ENCODE measurements around the gene SDSL. TPM values are rescaled to one million over a fixed set of nuclear protein-coding genes. Genes with fewer than 3 reads are reported as not detected.

SDSL gene
- total RNA-seq, 2 experiments from 2014 or later = not detected

DNA sequence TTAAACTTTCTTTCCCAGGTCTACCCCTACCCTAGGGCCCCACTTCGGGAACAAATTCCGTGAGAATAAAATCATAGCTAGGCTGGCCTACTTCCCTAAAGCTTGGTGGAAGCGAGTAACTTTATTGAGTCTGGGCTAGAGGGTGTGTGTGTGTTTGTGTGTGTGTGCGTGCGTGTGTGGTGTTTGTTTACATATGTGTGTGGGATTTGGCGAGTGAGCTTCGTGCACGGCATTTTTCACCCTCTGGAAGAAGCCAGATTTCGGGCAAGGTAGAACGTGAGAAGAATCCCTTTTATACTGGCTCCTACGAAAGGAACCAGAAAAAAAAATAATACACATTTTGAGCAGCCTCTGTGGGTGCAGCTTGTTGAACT, 57.0 kb downstream of the SDSL start:
- Histone ChIP-seq H3K4me1 (ENCODE audit: insufficient read depth, low read length, poor library complexity, severe bottlenecking) (no peaks in the 10 kb centered on the region), H3K36me3 (ENCODE audit: insufficient read depth, low read length) (no peaks in the 10 kb centered on the region), H3K27ac (ENCODE audit: low read depth, low read length, poor library complexity, severe bottlenecking) (no peak overlapping the region), H3K9me3 (ENCODE audit: low read length) (no peaks in the 10 kb centered on the region), H3K4me3 (ENCODE audit: low read depth, low read length, poor library complexity, severe bottlenecking) (no peak overlapping the region), H3K79me2 (ENCODE audit: insufficient read depth, low read depth, low read length) (no peaks in the 10 kb centered on the region), H3K4me2 (ENCODE audit: low read length) (no peak overlapping the region), H4K20me1 (ENCODE audit: insufficient read depth, low read length) (no peaks in the 10 kb centered on the region; the same call in 1 of the 2 replicates), H2AFZ (ENCODE audit: low read length) (no peak overlapping the region), H3K9me2 (ENCODE audit: insufficient read depth, low read length) (no peaks in the 10 kb centered on the region)
- POLR2A ChIA-PET = no interaction called here
- no TSS peak for BruUV-seq (replicated peaks)
- DNase-seq (ENCODE audit: low spot score) = no peak
- no peak for TF ChIP-seq EZH2phosphoT487 (IDR thresholded peaks at IDR 0.05; ENCODE audit: borderline replicate concordance, low read depth, low read length)
- no peak for TF ChIP-seq CTCF (conservative IDR thresholded peaks at IDR 0.05; ENCODE audit: low read length)
- intact Hi-C loops (cut with micrococcal nuclease; ENCODE audit: unreplicated experiment) = no loop called here
- CTCF ChIA-PET (ENCODE audit: unreplicated experiment) = no interaction called here

GRCh38 chr12:113479590-113480335, 57.6 kb downstream of the SDSL start:
- Histone ChIP-seq H3K9me3 (ENCODE audit: low read length) (no peaks in the 10 kb centered on the region), H3K4me3 (ENCODE audit: low read depth, low read length, poor library complexity, severe bottlenecking) (no peak overlapping the region), H3K27ac (ENCODE audit: low read depth, low read length, poor library complexity, severe bottlenecking) (no peak overlapping the region), H2AFZ (ENCODE audit: low read length) (no peak overlapping the region), H3K36me3 (ENCODE audit: insufficient read depth, low read length) (no peaks in the 10 kb centered on the region), H3K4me1 (ENCODE audit: insufficient read depth, low read length, poor library complexity, severe bottlenecking) (no peaks in the 10 kb centered on the region), H4K20me1 (ENCODE audit: insufficient read depth, low read length) (no peaks in the 10 kb centered on the region; the same call in 1 of the 2 replicates), H3K4me2 (ENCODE audit: low read length) (no peak overlapping the region), H3K79me2 (ENCODE audit: insufficient read depth, low read depth, low read length) (no peaks in the 10 kb centered on the region), H3K9me2 (ENCODE audit: insufficient read depth, low read length) (no peaks in the 10 kb centered on the region)
- DNase-seq (ENCODE audit: low spot score) = no peak
- TF ChIP-seq EZH2phosphoT487 (IDR thresholded peaks at IDR 0.05; ENCODE audit: borderline replicate concordance, low read depth, low read length) (no peak), CTCF (conservative IDR thresholded peaks at IDR 0.05; ENCODE audit: low read length) (no peak)
- CTCF ChIA-PET (ENCODE audit: unreplicated experiment) = no interaction called here
- POLR2A ChIA-PET = no interaction called here
- intact Hi-C loops (cut with micrococcal nuclease; ENCODE audit: unreplicated experiment) = no loop called here
- BruUV-seq (replicated peaks) = no TSS peak

- POLR2A ChIA-PET = no interaction called here
Observed at GRCh38 chr12:113480336-113480971, 58.3 kb downstream of the SDSL start.

More at GRCh38 chr12:113480336-113480971, 58.3 kb downstream of the SDSL start:
- intact Hi-C loops (cut with micrococcal nuclease; ENCODE audit: unreplicated experiment) = no loop called here
- DNase-seq (ENCODE audit: low spot score) = no peak
- CTCF ChIA-PET (ENCODE audit: unreplicated experiment) = no interaction called here
- Histone ChIP-seq H3K4me2 (ENCODE audit: low read length) (no peak overlapping the region), H3K9me3 (ENCODE audit: low read length) (no peaks in the 10 kb centered on the region), H3K27ac (ENCODE audit: low read depth, low read length, poor library complexity, severe bottlenecking) (no peak overlapping the region), H3K4me3 (ENCODE audit: low read depth, low read length, poor library complexity, severe bottlenecking) (no peak overlapping the region), H2AFZ (ENCODE audit: low read length) (no peak overlapping the region), H3K9me2 (ENCODE audit: insufficient read depth, low read length) (no peaks in the 10 kb centered on the region), H3K4me1 (ENCODE audit: insufficient read depth, low read length, poor library complexity, severe bottlenecking) (no peaks in the 10 kb centered on the region), H3K36me3 (ENCODE audit: insufficient read depth, low read length) (no peaks in the 10 kb centered on the region), H4K20me1 (ENCODE audit: insufficient read depth, low read length) (no peaks in the 10 kb centered on the region; the same call in 1 of the 2 replicates), H3K79me2 (ENCODE audit: insufficient read depth, low read depth, low read length) (no peaks in the 10 kb centered on the region)
- no peak for TF ChIP-seq CTCF (conservative IDR thresholded peaks at IDR 0.05; ENCODE audit: low read length)
- no peak for TF ChIP-seq EZH2phosphoT487 (IDR thresholded peaks at IDR 0.05; ENCODE audit: borderline replicate concordance, low read depth, low read length)
- BruUV-seq (replicated peaks) = no TSS peak
